ENCODE measurements around the gene ESRRG. TPM values are rescaled to one million over a fixed set of nuclear protein-coding genes. Genes with fewer than 3 reads are reported as not detected.

ESRRG gene
- total and polyA plus RNA-seq, 2 donors (not counting 3 experiments of a cell fraction or from before 2014, with no cell fraction given), result not detected

DNA sequence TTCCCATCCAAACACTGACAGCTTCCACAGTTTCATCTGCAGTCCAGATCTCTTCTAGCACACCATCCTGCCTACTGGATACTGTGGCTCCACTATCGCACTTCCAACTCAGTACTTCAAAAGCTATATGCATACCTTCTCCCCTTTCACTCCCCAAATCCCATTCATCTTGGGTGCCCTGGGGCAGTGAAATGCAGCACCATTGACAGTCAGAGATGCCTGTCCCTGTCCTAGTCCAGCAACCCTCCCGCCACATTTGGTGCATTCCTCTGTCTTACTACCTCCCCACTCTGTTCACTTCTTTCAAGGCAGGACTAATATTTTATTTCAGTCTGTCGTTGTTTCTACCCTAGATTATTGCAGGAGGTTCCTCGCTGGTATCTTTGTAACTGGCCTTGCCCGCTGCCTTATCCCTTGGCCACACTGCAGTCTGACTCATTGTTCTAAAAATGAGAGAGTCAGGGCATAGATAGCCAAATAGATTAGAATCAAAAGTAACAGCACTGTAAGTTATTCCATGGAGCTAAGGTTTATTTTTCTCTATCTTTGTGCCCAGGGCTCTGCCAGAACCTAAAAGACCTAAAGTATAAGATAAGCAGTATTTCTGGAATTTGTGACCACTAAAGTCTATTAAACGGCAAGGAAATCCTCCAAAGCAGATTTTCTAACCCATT is 96.7 kb downstream of the ESRRG start:
- H3K9ac ChIP-seq (replicated peaks; ENCODE audit: extremely low read depth, insufficient read depth, low read length), result no peak overlapping the region
- H3K4me2 ChIP-seq (ENCODE audit: insufficient read depth, low read length), result no peak overlapping the region
- BruUV-seq (replicated peaks), result no TSS peak
- H3K4me3 ChIP-seq (replicated peaks in 1 of 3; ENCODE audit: insufficient read depth in 1 of 3, low read depth in 1 of 3, low read length in 3 of 3), result no peak overlapping the region
- H2AFZ ChIP-seq (ENCODE audit: low read depth, low read length), result no peak overlapping the region
- no peak for DNase-seq (ENCODE audit: low read depth, low spot score)
- intact Hi-C loops (cut with micrococcal nuclease) (no loop called here), dilution Hi-C loops (cut with MboI; ENCODE audit: extremely low pct_ligation_motif_present, low sequenced_read_pairs) (no loop called here)
- ChIA-PET CTCF (no interaction called here), POLR2A (no interaction called here)
- no peaks in the 10 kb centered on the region for H3K9me1 ChIP-seq (replicated peaks; ENCODE audit: control insufficient read depth, extremely low read depth, insufficient read depth, low read length)
- peaks cover 2% of the 10 kb centered on the region for H3K9me3 ChIP-seq (replicated peaks; ENCODE audit: control insufficient read depth, insufficient read depth, low read length)
- H3K36me3 ChIP-seq (ENCODE audit: control insufficient read depth in 2 of 2, extremely low read depth in 1 of 2, insufficient read depth in 2 of 2, low read length in 2 of 2), result no peaks in the 10 kb centered on the region
- no peaks in the 10 kb centered on the region for H4K20me1 ChIP-seq (replicated peaks; ENCODE audit: control insufficient read depth, extremely low read depth, insufficient read depth, low read length)
- TF ChIP-seq MAX (IDR thresholded peaks at IDR 0.05; ENCODE audit: insufficient read depth, insufficient read length) (no peak), POLR2AphosphoS5 (IDR thresholded peaks at IDR 0.05; ENCODE audit: insufficient read depth, low read depth, low read length) (no peak), JUN (IDR thresholded peaks at IDR 0.05; ENCODE audit: borderline replicate concordance, insufficient read depth, insufficient read length, low read depth) (no peak), GATA2 (IDR thresholded peaks at IDR 0.05; ENCODE audit: insufficient read depth, insufficient read length, low read depth, low read length) (no peak), EZH2 (IDR thresholded peaks at IDR 0.05; ENCODE audit: borderline replicate concordance, low read depth, low read length, severe bottlenecking) (no peak)
- TF ChIP-seq, protein P1, sequence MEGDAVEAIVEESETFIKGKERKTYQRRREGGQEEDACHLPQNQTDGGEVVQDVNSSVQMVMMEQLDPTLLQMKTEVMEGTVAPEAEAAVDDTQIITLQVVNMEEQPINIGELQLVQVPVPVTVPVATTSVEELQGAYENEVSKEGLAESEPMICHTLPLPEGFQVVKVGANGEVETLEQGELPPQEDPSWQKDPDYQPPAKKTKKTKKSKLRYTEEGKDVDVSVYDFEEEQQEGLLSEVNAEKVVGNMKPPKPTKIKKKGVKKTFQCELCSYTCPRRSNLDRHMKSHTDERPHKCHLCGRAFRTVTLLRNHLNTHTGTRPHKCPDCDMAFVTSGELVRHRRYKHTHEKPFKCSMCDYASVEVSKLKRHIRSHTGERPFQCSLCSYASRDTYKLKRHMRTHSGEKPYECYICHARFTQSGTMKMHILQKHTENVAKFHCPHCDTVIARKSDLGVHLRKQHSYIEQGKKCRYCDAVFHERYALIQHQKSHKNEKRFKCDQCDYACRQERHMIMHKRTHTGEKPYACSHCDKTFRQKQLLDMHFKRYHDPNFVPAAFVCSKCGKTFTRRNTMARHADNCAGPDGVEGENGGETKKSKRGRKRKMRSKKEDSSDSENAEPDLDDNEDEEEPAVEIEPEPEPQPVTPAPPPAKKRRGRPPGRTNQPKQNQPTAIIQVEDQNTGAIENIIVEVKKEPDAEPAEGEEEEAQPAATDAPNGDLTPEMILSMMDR (IDR thresholded peaks at IDR 0.05; ENCODE audit: extremely low read depth in 1 of 2, insufficient read depth in 1 of 2, low read depth in 1 of 2, low read length in 2 of 2), result no peak
- no peaks in the 10 kb centered on the region for H3K27me3 ChIP-seq (ENCODE audit: control insufficient read depth in 2 of 2, insufficient read depth in 2 of 2, low read length in 2 of 2)
- H3K27ac ChIP-seq (ENCODE audit: insufficient read depth, low read depth, low read length), result no peak overlapping the region
- FAIRE-seq, result no peak
- H3K4me1 ChIP-seq (ENCODE audit: control insufficient read depth, extremely low read depth, insufficient read depth, low read length), result no peaks in the 10 kb centered on the region
- no peaks in the 10 kb centered on the region for H3K79me2 ChIP-seq (ENCODE audit: control insufficient read depth, insufficient read depth, low read length)
